Measurements from ENCODE around the gene CAPN8.

The CAPN8 gene

DNA sequence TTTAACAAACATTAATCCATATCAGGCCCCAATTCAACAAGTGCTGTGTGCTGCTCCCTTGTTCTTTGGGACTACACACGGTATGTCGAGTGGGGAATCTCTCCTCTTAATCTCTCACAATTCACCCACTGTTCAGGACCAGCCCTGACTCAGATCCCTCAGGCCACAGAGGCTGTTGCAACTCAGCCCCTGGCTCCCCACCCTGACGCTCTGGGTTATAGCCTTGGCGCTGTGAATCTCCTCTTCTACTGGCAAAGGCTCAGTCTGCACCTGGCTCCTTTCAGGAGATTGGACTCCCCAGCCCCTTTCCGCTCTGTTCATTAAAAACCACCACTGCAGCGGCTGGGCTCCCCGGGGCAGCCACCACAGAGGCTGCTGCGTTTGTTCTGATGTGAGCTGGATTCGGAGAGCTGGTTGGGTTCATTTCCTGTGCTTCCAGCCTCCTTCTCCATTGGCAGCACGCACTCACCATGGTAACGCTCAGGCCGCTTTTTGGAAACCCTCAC, 13.0 kb downstream of the CAPN8 start:
- no peak for DNase-seq

- no peak for DNase-seq
Observed at GRCh38 chr1:223651291-223651991, 14.1 kb downstream of the CAPN8 start.

DNA sequence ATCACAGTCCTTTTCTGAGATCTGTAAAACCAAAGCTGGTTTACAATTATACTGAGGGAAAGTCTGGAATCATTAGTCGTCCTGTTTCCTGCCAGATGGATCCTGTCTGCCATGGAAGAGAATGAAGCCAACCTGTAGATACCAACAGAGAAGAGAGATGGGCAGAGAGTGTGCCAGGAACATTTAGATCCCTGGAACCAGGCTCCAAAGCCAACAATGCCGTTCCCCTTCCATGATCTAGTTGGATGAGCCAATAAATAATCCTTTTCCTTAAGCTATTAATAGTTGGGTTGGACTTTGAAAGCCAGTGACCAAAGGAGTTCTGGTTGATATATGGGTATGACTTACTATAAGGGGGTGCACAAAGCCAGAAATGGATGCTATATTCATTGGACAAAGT, 15.0 kb downstream of the CAPN8 start:
- DNase-seq: no peak

- DNase-seq: no peak
Observed at GRCh38 chr1:223649222-223649621, 16.3 kb downstream of the CAPN8 start.

DNA sequence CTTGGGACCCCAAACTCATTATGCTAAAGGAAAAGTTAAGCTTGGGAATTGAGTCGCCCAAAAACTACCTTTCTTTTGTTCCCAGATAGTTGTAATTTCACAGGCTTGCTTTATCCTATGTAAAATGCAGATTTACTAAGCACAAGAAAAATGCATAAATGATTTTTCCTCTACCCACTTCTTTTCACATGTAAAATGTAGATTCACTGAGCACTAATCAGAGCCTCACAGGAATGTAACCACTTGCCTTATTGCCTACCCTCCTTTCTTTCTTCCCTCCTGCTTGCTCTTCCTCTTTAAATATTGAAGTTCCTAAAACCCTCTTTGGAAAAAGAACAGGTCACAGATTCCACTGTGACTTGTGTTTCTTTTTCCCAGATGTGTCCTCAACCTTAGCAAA, 18.3 kb downstream of the CAPN8 start:
- DNase-seq: no peak

DNA sequence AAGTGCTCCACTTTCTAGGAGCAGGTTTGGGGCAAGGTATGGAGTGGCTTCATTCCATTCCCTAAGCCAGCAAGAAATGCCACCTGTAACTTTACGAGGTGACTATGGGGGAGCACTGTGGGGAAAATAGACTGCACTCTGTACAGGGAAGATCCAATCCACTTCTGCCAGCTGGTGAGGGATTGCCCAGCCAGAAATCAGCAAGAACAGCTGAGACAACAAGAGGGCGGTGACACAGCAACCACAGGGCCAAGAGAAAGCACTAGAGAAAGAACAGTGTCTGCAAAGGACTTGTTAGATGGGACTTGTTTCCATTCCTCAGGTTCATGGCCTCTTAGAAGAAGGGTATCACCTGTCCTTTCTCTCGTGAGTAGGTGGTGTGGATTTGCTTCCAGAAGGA, 19.6 kb downstream of the CAPN8 start:
- DNase-seq: no peak

- DNase-seq: no peak
Observed at GRCh38 chr1:223642237-223642636, 23.3 kb downstream of the CAPN8 start.

DNA sequence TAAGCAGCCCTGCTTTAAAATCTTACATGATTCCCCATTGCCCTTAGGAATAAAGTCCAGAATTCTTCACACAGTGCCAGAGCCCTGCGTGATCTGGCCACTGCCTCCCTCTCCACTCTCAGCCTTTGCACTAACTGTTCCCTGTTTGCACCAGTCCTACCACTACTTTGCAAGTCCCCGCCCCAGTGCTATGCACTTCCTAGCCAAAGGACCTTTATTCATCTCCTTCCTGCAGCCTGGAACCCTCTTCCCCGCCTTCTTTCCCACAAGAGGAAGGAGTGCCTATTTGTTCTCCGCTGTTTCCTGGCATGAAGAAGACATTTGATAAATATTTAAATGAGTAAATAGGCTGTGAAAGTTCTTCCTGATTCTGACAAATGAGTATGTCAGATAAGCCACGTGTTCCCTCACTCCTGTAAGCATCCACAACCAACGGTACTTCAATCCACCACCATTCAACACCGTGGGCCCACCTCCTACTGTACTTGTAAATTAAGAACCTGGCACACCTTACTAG, 23.9 kb downstream of the CAPN8 start:
- no peak for DNase-seq

GRCh38 chr1:223639331-223639749, 26.2 kb downstream of the CAPN8 start:
- DNase-seq: no peak

- DNase-seq: no peak
Observed at GRCh38 chr1:223635236-223635635, 30.3 kb downstream of the CAPN8 start.

DNA sequence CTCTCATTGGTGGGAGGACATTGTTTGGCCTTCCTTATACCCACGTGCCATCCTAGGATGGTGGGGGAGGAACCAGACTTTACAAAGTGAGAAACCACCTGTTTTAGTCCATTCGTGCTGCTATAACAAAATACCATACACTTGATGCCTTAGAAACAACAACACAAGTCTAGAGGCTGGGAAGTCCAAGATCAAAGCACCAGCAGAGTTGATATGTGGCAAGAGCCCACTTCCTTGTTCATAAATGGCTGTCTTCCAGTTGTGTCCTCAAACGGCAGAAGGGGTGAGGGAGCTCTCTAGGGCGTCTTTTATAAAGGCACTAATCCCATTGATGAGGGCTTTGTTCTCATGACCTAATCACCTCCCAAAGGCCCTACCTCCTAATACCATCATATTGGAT, 31.1 kb downstream of the CAPN8 start:
- no peak for DNase-seq

DNA sequence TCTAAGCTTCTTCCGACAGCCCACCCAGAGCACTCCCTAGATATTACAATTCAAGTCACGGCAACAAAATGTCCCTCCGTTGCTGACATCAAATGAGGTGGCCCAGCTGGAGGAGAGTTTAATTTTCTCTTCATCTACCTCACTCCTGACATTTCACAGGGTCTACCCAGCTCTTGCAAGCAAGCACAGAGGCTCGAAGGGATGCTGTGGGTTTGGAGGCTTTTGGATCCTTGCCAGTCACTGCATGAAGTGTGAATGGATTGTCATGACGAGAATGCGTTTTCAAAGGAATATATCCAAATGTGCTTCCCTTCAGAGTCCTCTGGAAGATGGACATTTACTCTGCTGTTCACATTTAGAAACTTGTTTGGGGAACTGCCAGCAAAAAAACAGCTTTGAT, 33.5 kb downstream of the CAPN8 start:
- no peak for DNase-seq

DNA sequence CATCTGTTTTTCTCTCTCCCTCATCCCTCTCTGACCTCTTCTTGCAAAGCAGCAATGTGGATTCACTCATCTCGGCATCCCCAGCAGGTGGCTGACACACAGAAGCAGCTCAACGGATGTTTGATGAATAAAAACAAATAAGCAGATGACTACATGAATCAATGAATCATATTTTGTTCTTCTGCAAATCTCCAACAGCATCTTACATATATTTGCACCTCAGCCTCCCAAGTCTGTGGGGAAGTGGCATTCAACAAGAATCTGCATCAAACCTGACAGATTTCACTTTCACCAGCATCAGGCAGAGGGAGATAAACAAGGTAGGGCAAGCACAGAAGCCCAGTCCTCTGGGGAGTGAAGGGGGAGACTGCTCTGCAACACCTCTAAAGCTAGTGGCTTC, 34.0 kb downstream of the CAPN8 start:
- DNase-seq: no peak

GRCh38 chr1:223629126-223629457, 36.4 kb downstream of the CAPN8 start:
- no peak for DNase-seq

GRCh38 chr1:223628233-223629125, 37.0 kb downstream of the CAPN8 start:
- DNase-seq: peak in 4 of 6 experiments; percentile 3 to 29 (median 20)

GRCh38 chr1:223622132-223622842, 43.2 kb downstream of the CAPN8 start:
- no peak for DNase-seq

DNA sequence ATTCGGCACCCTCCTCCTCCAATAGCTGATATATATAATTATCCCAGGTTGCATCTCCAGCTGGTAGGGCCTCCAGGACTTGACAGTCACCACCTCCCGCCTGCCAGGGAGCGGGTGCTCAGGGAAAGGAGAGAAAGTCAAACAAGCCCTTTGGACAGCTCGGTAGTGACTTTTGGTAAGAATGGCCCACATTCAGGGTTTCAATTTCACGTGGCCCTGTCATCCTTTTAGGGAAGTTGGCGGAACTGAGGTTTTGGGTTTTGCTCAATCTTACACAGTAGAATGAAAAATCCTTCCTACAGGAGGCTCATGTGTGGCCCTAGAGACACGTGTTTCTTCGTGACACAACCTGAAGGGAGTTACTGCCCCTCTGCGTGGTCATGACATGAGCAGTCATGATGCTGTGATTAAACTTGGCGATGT, 44.2 kb downstream of the CAPN8 start:
- DNase-seq: no peak

DNA sequence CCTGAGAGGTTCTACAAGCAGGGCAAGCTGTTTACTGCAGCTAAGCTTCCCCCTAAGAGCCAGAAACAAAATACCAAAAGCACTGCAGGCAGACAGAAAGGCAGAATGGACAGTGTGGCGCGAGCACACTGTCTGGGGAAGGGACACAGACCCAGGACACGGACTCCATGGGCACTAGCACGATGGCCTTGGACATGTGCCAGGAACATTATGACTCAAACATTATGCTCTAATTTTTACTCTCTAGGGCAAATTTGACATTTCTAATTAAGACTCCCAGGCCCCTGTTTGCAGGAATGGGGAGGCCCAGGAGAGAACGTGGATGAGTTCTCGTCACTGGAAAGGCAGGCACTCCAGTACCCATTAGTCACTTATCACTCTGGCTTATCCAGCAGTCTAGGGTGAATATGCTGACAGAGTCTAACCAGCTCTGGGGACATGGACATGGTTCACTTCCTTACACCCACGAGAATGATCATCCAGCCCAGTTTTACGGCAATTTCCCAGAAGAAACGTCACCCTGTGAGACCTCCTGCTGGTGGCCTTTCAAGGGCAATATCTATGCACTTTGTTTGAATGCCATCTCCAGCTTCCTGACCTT, 45.1 kb downstream of the CAPN8 start:
- no peak for DNase-seq

DNA sequence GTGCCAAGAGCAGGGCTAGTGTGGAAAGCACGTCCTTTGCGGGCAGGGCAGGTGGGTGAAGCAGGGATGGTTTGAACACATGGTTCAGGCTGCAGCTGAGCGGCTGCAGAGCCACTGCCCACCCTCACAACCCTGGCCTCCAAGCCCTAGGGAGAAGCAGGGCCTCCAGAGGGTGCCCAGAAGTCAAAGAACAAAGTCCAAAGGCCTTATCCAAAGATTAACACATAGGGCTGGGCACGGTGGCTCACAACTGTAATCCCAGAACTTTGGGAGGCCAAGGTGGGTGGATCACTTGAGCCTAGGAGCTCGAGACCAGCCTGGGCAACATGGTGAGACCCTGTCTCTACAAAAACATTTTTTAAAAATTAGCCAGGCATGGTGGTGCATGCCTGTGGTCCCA, 46.8 kb downstream of the CAPN8 start:
- no peak for DNase-seq

- DNase-seq: no peak
Observed at GRCh38 chr1:223617323-223618070, 48.0 kb downstream of the CAPN8 start.

- no peak for DNase-seq
Observed at GRCh38 chr1:223616586-223616985, 48.9 kb downstream of the CAPN8 start.

- no peak for DNase-seq
Observed at GRCh38 chr1:223611936-223612335, 53.6 kb downstream of the CAPN8 start.

All from stimulated activated naive CD4-positive, alpha-beta T cell (primary cell).